Left ventricle myocardium inferior (tissue), 1 donor: ENCODE measurements around the gene ADD3. TPM values are rescaled to one million over a fixed set of nuclear protein-coding genes. Genes with fewer than 3 reads are reported as not detected.

Experiments
- DNase-seq: peaks from one replicate; pipeline ENCODE4 v3.0.0-alpha.2; 2020
- H3K27ac ChIP-seq: fragments of 200-600 bp; replicated peaks from 2 replicates; pipeline ENCODE4 v1.8.0; 2021
- H3K27me3 ChIP-seq: fragments of 200-600 bp; 2 replicates; pipeline ENCODE4 v1.8.0; 2021; ENCODE audit warnings: low read depth
- H3K36me3 ChIP-seq: fragments of 200-600 bp; 2 replicates; pipeline ENCODE4 v1.8.0; 2021
- H3K4me1 ChIP-seq: fragments of 200-600 bp; 2 replicates; pipeline ENCODE4 v1.8.0; 2021
- H3K4me3 ChIP-seq: fragments of 200-600 bp; 2 replicates; pipeline ENCODE4 v1.8.0; 2021; ENCODE audit warnings: mild to moderate bottlenecking, moderate library complexity
- H3K9me3 ChIP-seq: fragments of 200-600 bp; replicated peaks from 2 replicates; pipeline ENCODE4 v1.8.0; 2021
- CTCF ChIP-seq: fragments of 200-600 bp; IDR thresholded peaks from 2 replicates; pipeline ENCODE4 v1.8.0; 2021; ENCODE audit warnings: antibody characterized with exemption, mild to moderate bottlenecking, borderline replicate concordance
- intact Hi-C: fragments of 100-400 bp; cut with micrococcal nuclease; formaldehyde crosslinking; loops from one replicate; pipeline ENCODE4 v1.11.0; 2022
- total RNA-seq: library from RNA; stranded (reverse); fragmentation: NEBNext Ultra II Directional; extraction: Animal tissue kit (Norgen Biotek cat#: 25700); gene quantifications from one replicate; pipeline ENCODE4 v1.2.1, GENCODE V29; 2021
- donor health status: DM: no; HTN: yes; CAD: no; lungs with severe emphysema.

Gene ADD3
- total RNA-seq, 1 donor from 2014 or later: 113 TPM

GRCh38 chr10:110033701-110034235 is 26.0 kb downstream of the ADD3 start:
- no peak for DNase-seq
- Histone ChIP-seq H3K27me3 (no peaks in the 10 kb centered on the region), H3K9me3 (no peaks in the 10 kb centered on the region), H3K27ac (peak overlapping the region; percentile 67), H3K36me3 (no peaks in the 10 kb centered on the region), H3K4me3 (peak overlapping the region; percentile 10), H3K4me1 (peaks cover 87% of the 10 kb centered on the region)
- no peak for TF ChIP-seq CTCF
- intact Hi-C loops: no loop called here

- no peaks in the 10 kb centered on the region for H3K36me3 ChIP-seq
- no peak overlapping the region for H3K4me3 ChIP-seq
- no peaks in the 10 kb centered on the region for H3K27me3 ChIP-seq
- DNase-seq: no peak
- intact Hi-C loops: no loop called here
- no peak for TF ChIP-seq CTCF
- peaks cover 87% of the 10 kb centered on the region for H3K4me1 ChIP-seq
- no peaks in the 10 kb centered on the region for H3K9me3 ChIP-seq
- H3K27ac ChIP-seq: peak overlapping the region; percentile 12
Measured at GRCh38 chr10:110034596-110034995, 26.8 kb downstream of the ADD3 start.

GRCh38 chr10:110035070-110035921 is 27.5 kb downstream of the ADD3 start:
- Histone ChIP-seq H3K4me1 (peaks cover 91% of the 10 kb centered on the region), H3K9me3 (no peaks in the 10 kb centered on the region), H3K27me3 (no peaks in the 10 kb centered on the region), H3K4me3 (no peak overlapping the region), H3K27ac (peak overlapping the region; percentile 12), H3K36me3 (no peaks in the 10 kb centered on the region)
- DNase-seq: no peak
- TF ChIP-seq CTCF: no peak
- intact Hi-C loops: no loop called here

GRCh38 chr10:110036640-110037039 is 28.9 kb downstream of the ADD3 start:
- H3K27me3 ChIP-seq: no peaks in the 10 kb centered on the region
- H3K4me3 ChIP-seq: no peak overlapping the region
- no peak for DNase-seq
- H3K36me3 ChIP-seq: no peaks in the 10 kb centered on the region
- H3K9me3 ChIP-seq: no peaks in the 10 kb centered on the region
- peaks cover 97% of the 10 kb centered on the region for H3K4me1 ChIP-seq
- no peak overlapping the region for H3K27ac ChIP-seq
- intact Hi-C loops: no loop called here
- TF ChIP-seq CTCF: no peak

GRCh38 chr10:110039254-110039653 is 31.5 kb downstream of the ADD3 start:
- H3K36me3 ChIP-seq: no peaks in the 10 kb centered on the region
- peak overlapping the region; percentile 28 for H3K27ac ChIP-seq

More at GRCh38 chr10:110039254-110039653, 31.5 kb downstream of the ADD3 start:
- no peak for DNase-seq
- no peaks in the 10 kb centered on the region for H3K9me3 ChIP-seq
- H3K4me3 ChIP-seq: no peak overlapping the region
- intact Hi-C loops: no loop called here
- peaks cover 95% of the 10 kb centered on the region for H3K4me1 ChIP-seq
- H3K27me3 ChIP-seq: no peaks in the 10 kb centered on the region
- TF ChIP-seq CTCF: no peak
